DOHH2 (cell line): ENCODE results near the gene MS4A18.

ENCODE experiments used
- H3F3A ChIP-seq: fragments of 200-600 bp; sonication (generic), shearing (Covaris generic); 2 replicates; pipeline ENCODE4 v1.6.0; 2016; ENCODE audit warnings: antibody characterized with exemption, mild to moderate bottlenecking; ENCODE audit not compliant: control insufficient read depth, insufficient read depth
- H3K27ac ChIP-seq: fragments of 200-600 bp; sonication (generic); 2 replicates; pipeline ENCODE4 v1.5.1; 2014; ENCODE audit warnings: low read depth, mild to moderate bottlenecking, low read length, moderate library complexity
- H3K27me3 ChIP-seq: fragments of 200-600 bp; sonication (generic); 2 replicates; pipeline ENCODE4 v1.6.1; 2014; ENCODE audit warnings: mild to moderate bottlenecking, low read length, mixed read lengths; ENCODE audit not compliant: control insufficient read depth
- H3K36me3 ChIP-seq: fragments of 200-600 bp; sonication (generic); 2 replicates; pipeline ENCODE4 v1.6.1; 2014; ENCODE audit warnings: mild to moderate bottlenecking, low read length, moderate library complexity, mixed read lengths; ENCODE audit not compliant: control insufficient read depth
- H3K4me1 ChIP-seq: fragments of 200-600 bp; sonication (generic); 2 replicates; pipeline ENCODE4 v1.6.1; 2014; ENCODE audit warnings: mild to moderate bottlenecking, low read length, mixed read lengths; ENCODE audit not compliant: control insufficient read depth
- H3K4me2 ChIP-seq: fragments of 200-600 bp; sonication (generic); 2 replicates; pipeline ENCODE4 v1.6.0; 2014; ENCODE audit warnings: mild to moderate bottlenecking, low read length, moderate library complexity
- H3K4me3 ChIP-seq: fragments of 200-600 bp; sonication (generic); 2 replicates; pipeline ENCODE4 v1.5.1; 2014; ENCODE audit warnings: mild to moderate bottlenecking, low read length, mixed read lengths
- H3K79me2 ChIP-seq: fragments of 200-600 bp; sonication (generic); 2 replicates; pipeline ENCODE4 v1.6.1; 2014; ENCODE audit warnings: mild to moderate bottlenecking, low read length, mixed read lengths; ENCODE audit not compliant: control insufficient read depth
- H3K9me2 ChIP-seq: fragments of 200-600 bp; sonication (generic); replicated peaks from 2 replicates; pipeline ENCODE4 v1.6.1; 2014; ENCODE audit warnings: mild to moderate bottlenecking, low read length, mixed read lengths; ENCODE audit not compliant: control insufficient read depth
- H3K9me3 ChIP-seq: fragments of 200-600 bp; sonication (generic); 2 replicates; pipeline ENCODE4 v1.6.1; 2014; ENCODE audit warnings: antibody characterized with exemption, low read length, mixed read lengths; ENCODE audit not compliant: control insufficient read depth, insufficient read depth
- H4K20me1 ChIP-seq: fragments of 200-600 bp; sonication (generic); 2 replicates; pipeline ENCODE4 v1.6.0; 2014; ENCODE audit warnings: low read depth, mild to moderate bottlenecking, antibody characterized with exemption, low read length, moderate library complexity; ENCODE audit not compliant: control insufficient read depth, insufficient read depth
- EZH2phosphoT487 ChIP-seq: fragments of 200-600 bp; sonication (generic); IDR thresholded peaks from 2 replicates; pipeline ENCODE4 v1.6.1; 2017; ENCODE audit warnings: borderline replicate concordance, mild to moderate bottlenecking, antibody characterized with exemption, low read length, moderate library complexity, mixed read lengths
- TF ChIP-seq, protein P1 (sequence below): fragments of 200-600 bp; sonication (generic); IDR thresholded peaks from one replicate; pipeline ENCODE4 v1.5.1; 2014; ENCODE audit warnings: antibody characterized with exemption, mild to moderate bottlenecking, low read depth, low read length; ENCODE audit not compliant: poor library complexity, severe bottlenecking

MS4A18 gene

DNA sequence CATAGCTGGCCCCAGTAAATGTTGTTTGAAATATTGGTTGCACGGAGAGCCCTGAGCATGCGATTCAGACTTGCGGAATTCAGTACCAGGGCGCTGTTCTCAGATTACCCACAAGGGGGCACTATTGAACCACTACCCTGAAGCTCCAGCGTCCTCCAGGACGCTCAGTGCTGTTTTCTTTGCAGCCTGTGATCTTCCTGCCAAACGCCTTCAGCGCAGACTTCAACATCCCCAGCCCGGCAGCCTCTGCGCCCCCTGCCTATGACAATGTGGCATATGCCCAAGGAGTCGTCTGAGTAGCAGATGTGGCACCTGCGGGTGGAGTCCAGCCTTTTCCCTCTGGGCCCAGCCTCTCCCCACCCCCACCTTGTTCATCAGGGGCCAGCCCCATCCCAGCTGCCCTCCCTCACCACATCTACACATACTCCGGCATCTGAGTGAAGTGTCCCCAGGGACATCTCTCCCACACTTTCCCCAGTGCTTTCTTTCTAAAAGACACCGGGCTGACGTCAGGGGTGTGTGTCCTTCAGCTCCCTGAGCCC, 51.0 kb downstream of the MS4A18 start:
- Histone ChIP-seq H3K27me3 (peaks cover 16% of the 10 kb centered on the region), H3K9me3 (no peaks in the 10 kb centered on the region), H3F3A (no peaks in the 10 kb centered on the region), H3K27ac (no peak overlapping the region), H3K4me2 (no peak overlapping the region), H3K36me3 (no peaks in the 10 kb centered on the region), H3K79me2 (no peaks in the 10 kb centered on the region), H3K4me1 (peaks cover 6% of the 10 kb centered on the region; the same call in 1 of the 2 replicates), H3K9me2 (no peaks in the 10 kb centered on the region), H3K4me3 (no peak overlapping the region), H4K20me1 (no peaks in the 10 kb centered on the region)
- no peak for TF ChIP-seq EZH2phosphoT487
- TF ChIP-seq, protein P1, sequence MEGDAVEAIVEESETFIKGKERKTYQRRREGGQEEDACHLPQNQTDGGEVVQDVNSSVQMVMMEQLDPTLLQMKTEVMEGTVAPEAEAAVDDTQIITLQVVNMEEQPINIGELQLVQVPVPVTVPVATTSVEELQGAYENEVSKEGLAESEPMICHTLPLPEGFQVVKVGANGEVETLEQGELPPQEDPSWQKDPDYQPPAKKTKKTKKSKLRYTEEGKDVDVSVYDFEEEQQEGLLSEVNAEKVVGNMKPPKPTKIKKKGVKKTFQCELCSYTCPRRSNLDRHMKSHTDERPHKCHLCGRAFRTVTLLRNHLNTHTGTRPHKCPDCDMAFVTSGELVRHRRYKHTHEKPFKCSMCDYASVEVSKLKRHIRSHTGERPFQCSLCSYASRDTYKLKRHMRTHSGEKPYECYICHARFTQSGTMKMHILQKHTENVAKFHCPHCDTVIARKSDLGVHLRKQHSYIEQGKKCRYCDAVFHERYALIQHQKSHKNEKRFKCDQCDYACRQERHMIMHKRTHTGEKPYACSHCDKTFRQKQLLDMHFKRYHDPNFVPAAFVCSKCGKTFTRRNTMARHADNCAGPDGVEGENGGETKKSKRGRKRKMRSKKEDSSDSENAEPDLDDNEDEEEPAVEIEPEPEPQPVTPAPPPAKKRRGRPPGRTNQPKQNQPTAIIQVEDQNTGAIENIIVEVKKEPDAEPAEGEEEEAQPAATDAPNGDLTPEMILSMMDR = peak; percentile 91

DNA sequence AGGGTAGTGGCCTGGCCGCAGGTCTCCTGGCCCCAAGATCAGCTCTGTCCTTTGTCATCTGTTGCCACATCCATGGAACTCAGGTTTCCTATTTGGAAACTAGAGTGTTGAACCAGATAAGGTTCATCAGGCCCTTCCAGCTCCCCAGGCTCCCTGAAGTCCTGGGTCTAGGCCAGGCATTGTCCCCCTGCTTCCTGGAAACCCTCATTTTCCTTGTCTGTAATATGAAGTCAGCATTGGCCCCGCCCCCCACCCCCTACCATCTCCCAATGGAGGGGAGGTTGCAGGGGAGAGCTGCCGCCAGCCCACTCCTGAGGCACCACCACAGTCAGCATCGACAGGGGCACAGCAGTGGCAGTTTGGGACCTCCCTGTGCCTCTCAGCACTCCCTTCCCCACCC, 51.6 kb downstream of the MS4A18 start:
- Histone ChIP-seq H3K4me2 (no peak overlapping the region), H3K4me1 (peaks cover 6% of the 10 kb centered on the region; the same call in 1 of the 2 replicates), H3K4me3 (no peak overlapping the region), H3K27me3 (peaks cover 14% of the 10 kb centered on the region), H3F3A (no peaks in the 10 kb centered on the region), H3K36me3 (no peaks in the 10 kb centered on the region), H4K20me1 (no peaks in the 10 kb centered on the region), H3K9me2 (no peaks in the 10 kb centered on the region), H3K27ac (no peak overlapping the region), H3K79me2 (no peaks in the 10 kb centered on the region), H3K9me3 (no peaks in the 10 kb centered on the region)
- TF ChIP-seq, protein P1 = no peak
- no peak for TF ChIP-seq EZH2phosphoT487

DNA sequence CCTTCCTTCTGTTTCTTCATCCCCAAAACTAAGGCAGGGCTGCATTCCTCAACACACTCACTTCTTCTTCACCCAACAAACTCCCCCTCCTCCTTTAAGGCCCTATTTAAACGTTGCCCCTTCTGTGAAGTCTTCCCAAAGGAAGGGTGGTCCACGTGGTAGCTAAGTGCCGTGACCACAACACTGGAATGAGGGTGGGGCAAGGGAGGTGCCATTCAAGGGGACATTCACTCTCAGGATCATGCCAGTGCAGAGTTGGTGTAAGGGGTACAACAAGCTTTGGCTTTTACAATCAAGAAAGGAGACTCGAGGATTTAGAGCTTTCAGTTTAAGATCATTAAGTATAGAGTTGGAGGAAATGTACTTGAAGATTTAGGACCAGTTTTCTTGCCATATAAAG, 52.6 kb downstream of the MS4A18 start:
- Histone ChIP-seq H3K4me3 (no peak overlapping the region), H3F3A (no peaks in the 10 kb centered on the region), H3K27me3 (peaks cover 8% of the 10 kb centered on the region), H3K4me2 (no peak overlapping the region), H3K36me3 (no peaks in the 10 kb centered on the region), H3K27ac (no peak overlapping the region), H3K9me3 (no peaks in the 10 kb centered on the region), H4K20me1 (no peaks in the 10 kb centered on the region), H3K79me2 (no peaks in the 10 kb centered on the region), H3K4me1 (peaks cover 6% of the 10 kb centered on the region; the same call in 1 of the 2 replicates), H3K9me2 (no peaks in the 10 kb centered on the region)
- TF ChIP-seq EZH2phosphoT487 = no peak
- TF ChIP-seq, protein P1 = no peak
